Measurements from ENCODE around the gene ASAH2B.
"Not testable (repeated sequence)": the region's sequence is repeated elsewhere in the genome, so short reads cannot be mapped to it uniquely, and the experiment has no call there.

The ASAH2B gene

GRCh38 chr10:50739618-50740292 is at the start of gene ASAH2B:
TSS of gene ASAH2B (plus strand) at chr10:50739936. CDS start at chr10:50745131, 5,195 bp downstream.
- DNase-seq (ENCODE audit: low read depth): peak; percentile 41
- H3K4me3 ChIP-seq (ENCODE audit: low read length): peak within 1 kb of the TSS; percentile 89
- TF ChIP-seq CTCF (conservative IDR thresholded peaks at IDR 0.05; ENCODE audit: low read depth, low read length): no peak

- DNase-seq (ENCODE audit: low read depth); H3K4me3 ChIP-seq (ENCODE audit: low read length): not testable (repeated sequence)
These were observed 41.9 kb upstream of the ASAH2B start for GRCh38 chr10:50697819-50698218.

GRCh38 chr10:50701947-50702346 is 37.8 kb upstream of the ASAH2B start:
- not testable (repeated sequence) for DNase-seq (ENCODE audit: low read depth); H3K4me3 ChIP-seq (ENCODE audit: low read length)

GRCh38 chr10:50702997-50703396 is 36.7 kb upstream of the ASAH2B start:
- DNase-seq (ENCODE audit: low read depth); H3K4me3 ChIP-seq (ENCODE audit: low read length): not testable (repeated sequence)

GRCh38 chr10:50704436-50705079 is 35.2 kb upstream of the ASAH2B start:
- DNase-seq (ENCODE audit: low read depth); H3K4me3 ChIP-seq (ENCODE audit: low read length): not testable (repeated sequence)

GRCh38 chr10:50706006-50706405 is 33.7 kb upstream of the ASAH2B start:
- not testable (repeated sequence) for DNase-seq (ENCODE audit: low read depth); H3K4me3 ChIP-seq (ENCODE audit: low read length)

GRCh38 chr10:50710241-50710640 is 29.5 kb upstream of the ASAH2B start:
- DNase-seq (ENCODE audit: low read depth); H3K4me3 ChIP-seq (ENCODE audit: low read length): not testable (repeated sequence)

- H3K4me3 ChIP-seq (ENCODE audit: low read length); DNase-seq (ENCODE audit: low read depth): not testable (repeated sequence)
These were observed 15.9 kb upstream of the ASAH2B start for GRCh38 chr10:50723812-50724211.

GRCh38 chr10:50728112-50728511 is 11.6 kb upstream of the ASAH2B start:
- DNase-seq (ENCODE audit: low read depth); H3K4me3 ChIP-seq (ENCODE audit: low read length): not testable (repeated sequence)

- peak overlapping the region; percentile 89 for H3K4me3 ChIP-seq (ENCODE audit: low read length)
- not testable (repeated sequence) for DNase-seq (ENCODE audit: low read depth)
These were observed 634 bp upstream of the ASAH2B start for GRCh38 chr10:50738987-50739617.

- no peak for DNase-seq (ENCODE audit: low read depth)
- no peak for TF ChIP-seq CTCF (conservative IDR thresholded peaks at IDR 0.05; ENCODE audit: low read depth, low read length)
- H3K4me3 ChIP-seq (ENCODE audit: low read length): peak overlapping the region; percentile 89
These were observed 535 bp downstream of the ASAH2B start for GRCh38 chr10:50740293-50740648.

- DNase-seq (ENCODE audit: low read depth); H3K4me3 ChIP-seq (ENCODE audit: low read length): not testable (repeated sequence)
These were observed 3.1 kb downstream of the ASAH2B start for GRCh38 chr10:50742820-50743219.

GRCh38 chr10:50766774-50767513 is 27.2 kb downstream of the ASAH2B start:
- not testable (repeated sequence) for H3K4me3 ChIP-seq (ENCODE audit: low read length); DNase-seq (ENCODE audit: low read depth)

- H3K4me3 ChIP-seq (ENCODE audit: low read length); DNase-seq (ENCODE audit: low read depth): not testable (repeated sequence)
These were observed 32.3 kb downstream of the ASAH2B start for GRCh38 chr10:50772042-50772441.

GRCh38 chr10:50774868-50775267 is 35.1 kb downstream of the ASAH2B start:
- not testable (repeated sequence) for DNase-seq (ENCODE audit: low read depth); H3K4me3 ChIP-seq (ENCODE audit: low read length)

GRCh38 chr10:50780036-50780435 is 40.3 kb downstream of the ASAH2B start:
- DNase-seq (ENCODE audit: low read depth); H3K4me3 ChIP-seq (ENCODE audit: low read length): not testable (repeated sequence)

GRCh38 chr10:50782017-50782416 is 42.3 kb downstream of the ASAH2B start:
- not testable (repeated sequence) for DNase-seq (ENCODE audit: low read depth); H3K4me3 ChIP-seq (ENCODE audit: low read length)

Data from retinal pigment epithelial cell (primary cell).